ENCODE measurements around the gene PGAP6.
"Not testable (repeated sequence)": the region's sequence is repeated elsewhere in the genome, so short reads cannot be mapped to it uniquely, and the experiment has no call there.

Gene PGAP6, protein sequence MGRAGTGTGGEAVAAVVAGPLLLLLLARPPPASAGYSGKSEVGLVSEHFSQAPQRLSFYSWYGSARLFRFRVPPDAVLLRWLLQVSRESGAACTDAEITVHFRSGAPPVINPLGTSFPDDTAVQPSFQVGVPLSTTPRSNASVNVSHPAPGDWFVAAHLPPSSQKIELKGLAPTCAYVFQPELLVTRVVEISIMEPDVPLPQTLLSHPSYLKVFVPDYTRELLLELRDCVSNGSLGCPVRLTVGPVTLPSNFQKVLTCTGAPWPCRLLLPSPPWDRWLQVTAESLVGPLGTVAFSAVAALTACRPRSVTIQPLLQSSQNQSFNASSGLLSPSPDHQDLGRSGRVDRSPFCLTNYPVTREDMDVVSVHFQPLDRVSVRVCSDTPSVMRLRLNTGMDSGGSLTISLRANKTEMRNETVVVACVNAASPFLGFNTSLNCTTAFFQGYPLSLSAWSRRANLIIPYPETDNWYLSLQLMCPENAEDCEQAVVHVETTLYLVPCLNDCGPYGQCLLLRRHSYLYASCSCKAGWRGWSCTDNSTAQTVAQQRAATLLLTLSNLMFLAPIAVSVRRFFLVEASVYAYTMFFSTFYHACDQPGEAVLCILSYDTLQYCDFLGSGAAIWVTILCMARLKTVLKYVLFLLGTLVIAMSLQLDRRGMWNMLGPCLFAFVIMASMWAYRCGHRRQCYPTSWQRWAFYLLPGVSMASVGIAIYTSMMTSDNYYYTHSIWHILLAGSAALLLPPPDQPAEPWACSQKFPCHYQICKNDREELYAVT

DNA sequence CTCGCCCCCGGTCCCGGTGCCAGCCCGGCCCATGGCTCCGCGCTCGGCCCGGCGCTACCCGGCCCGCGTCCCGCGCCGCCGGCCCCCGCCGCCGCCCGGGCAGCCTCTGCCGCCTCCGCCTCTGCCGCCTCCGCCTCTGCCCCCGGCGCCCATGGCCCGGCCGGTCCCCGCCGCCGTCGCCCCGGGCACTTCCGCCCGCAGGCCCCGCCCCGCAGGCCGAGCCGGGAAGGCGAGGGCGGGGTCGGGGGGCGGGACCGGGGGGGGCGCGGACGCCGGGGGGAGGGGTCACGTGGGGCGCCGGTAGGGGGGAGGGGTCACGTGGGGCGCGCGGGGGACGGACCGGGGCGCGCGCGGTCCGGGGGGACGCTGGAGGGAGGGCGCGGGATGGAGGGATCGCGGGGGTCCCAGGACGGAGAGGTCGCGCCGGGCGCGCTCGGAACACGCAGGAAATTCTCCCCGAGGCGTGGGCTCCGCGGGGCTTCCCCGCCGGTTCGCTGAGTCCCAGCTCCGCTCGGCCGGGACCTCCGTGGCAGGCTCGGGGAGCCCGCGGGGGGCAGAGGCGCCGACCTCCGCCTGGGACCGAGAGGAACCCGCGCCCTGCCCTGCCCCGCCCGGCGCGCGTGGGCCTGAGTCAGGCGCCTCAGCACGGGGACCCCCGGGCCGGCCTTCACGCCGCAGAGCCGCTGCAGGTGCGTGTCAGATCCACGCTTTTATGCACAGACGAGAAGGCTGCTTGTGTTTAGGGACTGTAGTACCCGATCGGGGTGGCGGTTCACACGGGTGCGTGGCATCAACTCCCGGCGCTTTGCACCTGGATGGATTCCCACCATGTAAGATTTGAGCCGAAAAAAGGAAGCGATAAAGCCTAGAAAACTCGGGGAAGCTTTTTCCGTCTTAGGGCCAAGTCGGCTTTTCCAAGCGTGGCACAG, at the start of gene PGAP6:
Gene PGAP6 (minus strand): TSS at position 190 of the 929 bp plus-strand sequence. CDS start 157 bp downstream, at position 33.
- DNase-seq = peak; percentile 87

DNA sequence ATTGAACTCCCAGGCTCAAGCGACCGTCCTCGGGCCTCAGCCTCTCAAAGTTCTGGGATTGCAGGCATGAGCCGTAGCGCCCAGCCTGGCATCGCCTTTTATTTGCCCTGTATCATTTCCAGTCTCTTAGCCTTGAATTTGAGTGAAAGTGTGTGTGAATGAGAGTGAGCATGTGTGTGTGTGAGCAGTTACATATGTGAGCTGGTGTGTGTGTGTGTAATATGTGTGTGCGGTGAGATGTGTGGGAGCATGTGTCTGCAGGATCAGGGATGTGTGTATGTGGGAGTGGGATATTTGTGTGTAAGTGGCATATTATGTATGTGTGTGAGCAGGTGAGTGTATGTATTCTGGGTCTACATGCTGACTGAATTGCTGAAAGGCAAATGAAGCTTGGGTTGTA, 49.1 kb upstream of the PGAP6 start:
- no peak for DNase-seq

DNA sequence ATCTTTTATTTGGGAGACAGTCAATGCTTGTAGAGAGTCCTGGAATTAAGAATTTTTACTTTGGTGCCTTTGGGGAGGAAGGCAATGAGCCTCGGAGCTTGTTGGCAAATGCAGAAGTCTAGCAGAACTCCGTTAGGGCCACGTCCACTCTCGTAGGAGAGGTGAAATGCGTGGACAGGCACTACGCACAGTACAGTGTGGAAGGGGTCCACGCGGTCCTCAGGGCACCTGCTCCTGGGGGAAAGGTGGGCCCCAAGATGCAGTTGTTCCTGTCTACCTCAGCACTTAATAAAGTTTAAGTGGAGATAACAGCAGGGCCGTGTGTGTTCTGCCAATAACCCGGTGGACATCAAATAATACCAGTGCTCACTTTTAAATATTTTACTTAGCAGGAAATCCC, 45.5 kb upstream of the PGAP6 start:
- DNase-seq = no peak

DNA sequence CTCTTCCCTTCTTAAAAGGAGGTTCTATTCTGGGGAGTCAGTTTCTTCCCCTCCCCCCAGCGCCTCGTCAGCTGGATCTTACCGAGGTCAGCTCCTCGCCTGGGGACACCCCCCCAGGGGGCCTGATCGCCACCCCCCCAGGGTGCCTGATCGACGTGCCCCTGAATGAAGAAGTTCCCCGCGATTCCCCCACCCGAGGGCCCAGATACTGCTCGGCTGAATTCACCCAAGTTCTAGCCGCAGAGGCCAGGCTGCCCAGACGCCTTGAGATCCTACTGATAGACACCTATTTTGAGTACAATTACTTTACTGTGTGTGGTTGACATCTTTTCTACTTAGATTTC, 45.1 kb upstream of the PGAP6 start:
- no peak for DNase-seq

DNA sequence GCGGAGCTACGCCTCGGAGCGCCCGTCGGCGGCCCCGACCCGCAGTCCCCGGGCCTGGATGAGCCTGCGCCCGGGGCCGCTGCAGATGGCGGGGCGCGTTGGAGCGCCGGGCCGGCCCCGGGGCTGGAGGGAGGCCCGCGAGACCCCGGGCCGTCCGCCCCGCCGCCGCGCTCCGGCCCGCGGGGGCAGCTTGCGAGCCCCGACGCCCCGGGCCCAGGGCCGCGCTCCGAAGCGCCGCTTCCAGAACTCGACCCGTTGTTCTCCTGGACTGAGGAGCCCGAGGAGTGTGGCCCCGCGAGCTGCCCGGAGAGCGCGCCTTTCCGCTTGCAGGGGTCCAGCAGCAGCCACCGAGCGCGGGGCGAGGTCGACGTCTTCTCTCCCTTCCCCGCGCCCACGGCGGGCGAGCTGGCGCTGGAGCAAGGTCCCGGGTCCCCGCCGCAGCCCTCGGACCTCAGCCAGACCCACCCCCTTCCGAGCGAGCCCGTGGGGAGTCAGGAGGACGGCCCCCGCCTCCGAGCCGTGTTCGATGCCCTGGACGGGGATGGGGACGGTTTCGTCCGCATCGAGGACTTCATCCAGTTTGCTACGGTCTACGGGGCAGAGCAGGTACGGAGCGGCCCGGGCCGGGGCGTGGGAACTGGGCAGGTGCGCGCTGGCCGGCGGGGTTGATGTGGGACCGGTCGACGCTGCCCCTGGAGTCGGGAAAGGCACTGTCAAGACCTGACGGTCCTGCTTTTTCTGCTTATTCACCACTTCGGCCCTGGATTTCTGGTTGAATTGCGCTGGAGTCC, 44.5 kb upstream of the PGAP6 start:
- peak; percentile 33 for DNase-seq

DNA sequence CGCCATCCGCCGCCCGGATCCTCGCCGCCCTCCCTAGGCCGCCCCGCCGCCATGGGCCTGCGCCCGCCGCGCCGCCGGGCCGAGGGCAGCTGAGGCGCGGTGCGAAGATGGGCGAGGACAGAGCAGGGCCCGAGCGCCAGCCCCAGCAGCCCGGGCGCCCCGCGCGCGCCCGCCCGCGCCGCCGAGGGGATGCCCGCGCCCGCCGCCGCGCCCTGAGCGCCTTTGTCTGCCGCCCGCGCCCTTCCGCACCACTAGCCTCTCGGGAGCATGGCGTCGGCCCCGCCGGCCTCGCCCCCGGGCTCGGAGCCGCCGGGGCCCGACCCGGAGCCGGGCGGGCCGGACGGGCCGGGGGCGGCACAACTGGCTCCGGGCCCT, 43.9 kb upstream of the PGAP6 start:
- no peak for DNase-seq

DNA sequence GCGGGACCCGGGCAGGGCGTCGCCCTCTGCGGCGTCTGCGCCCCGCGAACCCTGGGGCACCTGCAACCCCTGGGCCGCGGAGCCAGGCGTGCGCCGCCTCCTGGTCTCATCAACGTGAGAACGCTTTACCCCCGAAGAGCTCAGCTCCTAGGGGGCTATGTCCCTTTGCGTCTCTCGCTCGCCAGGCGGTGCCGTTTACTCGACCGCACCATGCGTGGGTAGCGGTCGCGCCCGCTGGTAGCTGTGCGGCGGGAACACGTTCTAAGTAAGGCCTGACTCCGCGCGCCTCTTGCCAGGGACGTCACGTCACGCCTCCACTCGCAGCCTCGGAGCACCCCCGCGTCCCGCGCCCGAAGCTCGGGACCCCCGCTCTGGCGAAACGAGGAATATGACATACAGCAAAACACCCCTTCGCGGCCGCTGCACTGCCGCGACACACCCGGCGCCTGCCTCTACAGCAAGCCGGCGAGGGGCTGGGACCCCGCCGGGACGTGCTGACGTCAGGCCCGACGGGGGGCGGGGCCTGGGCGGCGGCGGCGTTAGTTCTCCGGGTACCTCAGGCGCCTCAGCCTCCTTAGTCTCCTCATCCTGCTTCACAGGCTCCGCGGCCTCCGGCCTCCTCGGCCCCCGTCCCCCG, 43.4 kb upstream of the PGAP6 start, which contains the start of gene RAB11FIP3:
Gene RAB11FIP3 (plus strand): TSS at position 568 of the 637 bp plus-strand sequence. CDS start 358 bp downstream, outside the sequence.
- DNase-seq = peak; percentile 91

DNA sequence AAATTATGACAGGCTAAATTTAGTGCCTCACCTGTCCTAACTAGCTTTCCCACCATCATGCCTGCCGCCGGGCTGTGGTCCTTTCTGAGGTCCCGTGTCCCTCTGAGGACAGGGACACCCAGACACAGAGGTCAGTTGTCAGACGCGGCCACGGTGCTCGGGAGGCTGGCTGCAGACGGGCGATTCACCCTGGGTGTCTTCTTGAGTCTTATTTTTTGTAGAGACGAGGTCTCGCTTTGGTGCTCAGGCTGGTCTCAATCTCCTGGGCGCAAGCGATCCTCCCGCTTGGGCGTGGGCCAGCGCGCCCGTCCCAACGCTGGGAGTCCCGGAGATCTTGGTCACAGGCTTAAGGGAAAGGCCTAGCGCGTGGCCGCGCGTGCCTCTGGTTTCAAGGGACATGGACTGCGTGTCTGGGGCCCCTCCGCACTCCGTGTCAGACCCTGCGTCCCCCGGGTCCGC, 42.9 kb upstream of the PGAP6 start:
- DNase-seq = peak; percentile 45

DNA sequence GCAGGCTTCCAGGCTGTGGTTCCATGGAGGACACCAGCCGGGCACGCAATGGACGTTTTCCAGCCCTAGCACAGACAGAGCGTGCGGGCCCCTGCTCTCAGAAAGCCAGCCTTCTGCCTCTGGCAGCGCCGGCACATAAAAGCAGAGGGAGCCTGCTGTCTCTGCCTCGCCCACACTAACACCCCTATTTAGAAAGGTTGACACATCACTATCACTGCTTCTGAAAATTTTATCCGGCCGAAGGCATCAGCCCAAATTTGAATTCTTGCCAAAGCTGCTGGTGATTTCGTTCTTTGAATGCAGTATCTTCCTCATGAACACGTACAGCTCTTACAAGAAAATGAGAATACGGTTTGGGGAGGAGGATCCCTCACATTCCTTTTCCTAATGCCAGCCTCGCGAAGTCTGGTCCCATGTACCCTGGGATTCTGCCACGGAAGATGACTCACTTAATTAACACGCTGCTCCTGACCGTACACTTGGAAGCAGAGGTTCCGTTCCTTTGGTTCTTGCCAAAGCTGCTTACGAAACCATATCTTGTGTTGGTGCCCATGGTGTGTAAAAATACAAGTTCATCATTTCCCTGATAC, 42.4 kb upstream of the PGAP6 start:
- no peak for DNase-seq

DNA sequence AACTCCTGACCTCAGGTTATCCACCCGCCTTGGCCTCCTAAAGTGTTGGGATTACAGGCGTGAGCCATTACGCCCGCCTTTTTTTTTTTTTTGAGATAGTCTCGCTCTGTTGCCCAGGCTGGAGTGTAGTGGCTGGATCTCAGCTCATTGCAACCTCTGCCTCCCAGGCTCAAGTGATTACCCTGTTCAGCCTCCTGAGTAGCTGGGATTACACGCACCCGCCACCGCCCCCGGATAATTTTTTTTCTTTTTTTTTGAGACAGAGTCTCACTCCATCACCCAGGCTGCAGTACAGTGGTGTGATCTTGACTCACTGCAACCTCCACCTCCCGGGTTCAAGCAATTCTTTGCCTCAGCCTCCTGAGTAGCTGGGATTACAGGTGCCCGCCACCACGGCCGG, 40.4 kb upstream of the PGAP6 start:
- not testable (repeated sequence) for DNase-seq

DNA sequence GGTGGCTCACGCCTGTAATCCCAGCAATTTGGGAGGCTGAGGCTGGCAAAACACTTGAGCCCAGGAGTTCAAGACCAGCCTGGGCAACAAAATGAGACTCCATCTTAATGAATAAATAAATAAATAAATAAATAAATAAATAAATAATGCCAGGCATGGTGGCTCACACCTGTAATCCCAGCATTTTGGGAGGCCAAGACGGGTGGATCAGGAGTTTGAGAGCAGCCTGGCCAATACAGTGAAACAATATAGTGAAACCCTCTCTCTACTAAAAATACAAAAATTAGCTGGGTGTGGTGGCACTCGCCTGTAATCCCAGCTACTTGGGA, 33.4 kb upstream of the PGAP6 start:
- DNase-seq = not testable (repeated sequence)

DNA sequence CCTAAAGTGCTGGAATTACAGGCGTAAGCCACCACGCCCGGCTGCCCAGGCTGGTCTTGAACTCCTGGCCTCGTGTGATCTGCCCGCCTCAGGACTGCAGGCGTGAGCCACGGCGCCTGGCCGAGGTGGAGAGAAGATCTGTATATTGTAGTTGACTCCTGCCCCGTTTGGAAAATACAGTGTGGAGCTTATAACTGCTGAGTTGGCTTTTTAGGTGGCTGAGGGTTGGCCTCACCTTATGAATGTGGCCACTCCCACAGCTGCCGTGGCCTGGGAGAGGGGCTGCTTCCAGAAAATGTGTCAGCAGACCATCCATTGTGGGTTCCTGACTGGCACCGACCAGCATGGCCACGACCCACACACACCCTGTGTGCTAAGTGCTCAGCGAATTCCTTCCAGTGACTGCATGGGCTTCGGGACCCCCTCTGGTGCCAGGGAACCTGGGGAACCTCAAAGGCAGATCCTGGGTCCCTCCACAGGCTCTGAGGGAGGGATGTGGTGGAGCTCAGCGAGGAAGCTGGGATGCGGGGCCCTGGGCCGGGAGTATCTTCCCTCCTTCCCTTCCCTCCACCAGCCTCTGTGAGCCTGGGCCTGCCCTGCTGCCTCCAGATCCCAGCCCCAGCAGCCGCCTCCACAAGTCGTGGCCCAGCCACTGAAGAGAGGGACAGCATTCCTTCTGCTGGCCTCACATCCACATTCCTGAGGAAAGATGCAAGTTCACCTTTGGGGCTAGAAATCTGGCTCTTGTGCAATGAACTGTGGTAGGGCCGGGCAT, 32.8 kb upstream of the PGAP6 start:
- no peak for DNase-seq

DNA sequence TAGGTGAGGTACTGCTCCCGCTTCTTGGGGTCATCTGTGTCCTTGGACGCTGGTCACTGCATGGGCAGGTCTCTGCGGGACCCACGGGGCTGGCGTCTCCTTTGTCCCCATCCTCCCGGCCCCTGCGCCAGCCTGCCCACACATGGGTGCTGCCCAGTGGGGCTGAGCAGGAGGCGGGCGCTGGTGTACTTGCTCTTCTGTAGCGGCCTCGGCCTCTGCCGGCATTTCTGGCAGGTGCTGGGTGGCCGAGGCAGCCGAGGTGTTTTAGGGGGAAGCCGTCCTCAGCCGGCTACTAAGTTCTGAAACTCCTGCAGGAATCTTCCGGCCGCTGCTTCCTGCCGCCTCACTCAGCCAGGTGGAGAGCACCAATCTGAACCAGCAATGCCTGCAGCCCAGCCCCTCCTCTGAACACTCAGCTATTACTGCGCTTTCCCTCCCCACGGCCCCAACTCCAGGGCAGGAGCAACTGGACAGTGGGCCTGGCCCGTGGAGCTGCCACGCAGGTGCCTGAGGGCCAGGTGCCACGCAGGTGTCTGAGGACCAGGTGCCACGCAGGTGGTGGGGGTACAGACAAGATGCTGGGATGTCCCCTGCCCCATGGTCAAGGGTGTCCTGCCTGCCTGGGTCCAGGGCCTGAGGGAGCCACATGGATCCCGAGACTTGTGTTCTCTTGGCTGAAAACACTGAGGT, 29.9 kb upstream of the PGAP6 start:
- no peak for DNase-seq

DNA sequence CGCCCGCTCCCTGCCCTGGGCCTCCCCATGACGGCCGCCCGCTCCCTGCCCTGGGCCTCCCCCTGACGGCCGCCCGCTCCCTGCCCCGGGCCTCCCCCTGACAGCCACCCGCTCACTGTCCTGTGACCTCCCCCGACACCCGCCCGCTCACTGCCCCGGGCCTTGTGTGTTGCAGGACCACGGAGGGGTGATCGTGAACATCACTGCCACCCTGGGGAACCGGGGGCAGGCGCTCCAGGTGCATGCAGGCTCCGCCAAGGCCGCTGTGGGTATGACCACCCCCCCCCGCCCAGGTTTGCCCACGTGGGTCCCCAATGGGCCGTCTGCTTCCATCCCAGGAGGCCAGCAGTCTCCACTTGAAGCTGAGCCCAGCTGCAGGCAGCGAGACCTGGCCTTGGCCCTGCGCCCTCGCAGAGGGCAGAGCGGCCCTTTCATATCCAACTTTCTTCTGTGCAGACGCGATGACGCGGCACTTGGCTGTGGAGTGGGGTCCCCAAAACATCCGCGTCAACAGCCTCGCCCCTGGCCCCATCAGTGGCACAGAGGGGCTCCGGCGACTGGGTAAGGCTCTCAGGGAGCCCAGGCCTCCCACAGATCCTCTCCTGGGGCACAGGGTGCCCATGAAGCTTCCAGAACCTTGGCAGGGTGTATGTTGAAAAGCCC, 28.9 kb upstream of the PGAP6 start:
- DNase-seq = no peak

DNA sequence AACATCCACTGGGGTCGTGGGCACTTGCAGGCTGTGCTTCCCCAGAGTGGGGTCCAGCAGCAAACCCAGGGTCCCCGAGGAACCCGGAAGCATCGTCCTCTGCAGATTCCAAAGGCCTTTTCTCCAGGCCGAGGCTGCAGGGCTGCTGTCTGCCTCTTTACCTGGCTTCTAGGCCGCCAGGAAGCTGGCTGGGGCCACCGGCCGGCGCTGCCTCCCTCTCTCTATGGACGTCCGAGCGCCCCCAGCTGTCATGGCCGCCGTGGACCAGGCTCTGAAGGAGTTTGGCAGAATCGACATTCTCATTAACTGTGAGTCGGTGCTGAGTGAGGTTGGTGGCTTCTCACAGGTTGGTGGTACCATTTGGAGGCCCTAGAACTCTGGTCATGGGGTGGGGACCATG, 25.5 kb upstream of the PGAP6 start:
- DNase-seq = no peak

DNA sequence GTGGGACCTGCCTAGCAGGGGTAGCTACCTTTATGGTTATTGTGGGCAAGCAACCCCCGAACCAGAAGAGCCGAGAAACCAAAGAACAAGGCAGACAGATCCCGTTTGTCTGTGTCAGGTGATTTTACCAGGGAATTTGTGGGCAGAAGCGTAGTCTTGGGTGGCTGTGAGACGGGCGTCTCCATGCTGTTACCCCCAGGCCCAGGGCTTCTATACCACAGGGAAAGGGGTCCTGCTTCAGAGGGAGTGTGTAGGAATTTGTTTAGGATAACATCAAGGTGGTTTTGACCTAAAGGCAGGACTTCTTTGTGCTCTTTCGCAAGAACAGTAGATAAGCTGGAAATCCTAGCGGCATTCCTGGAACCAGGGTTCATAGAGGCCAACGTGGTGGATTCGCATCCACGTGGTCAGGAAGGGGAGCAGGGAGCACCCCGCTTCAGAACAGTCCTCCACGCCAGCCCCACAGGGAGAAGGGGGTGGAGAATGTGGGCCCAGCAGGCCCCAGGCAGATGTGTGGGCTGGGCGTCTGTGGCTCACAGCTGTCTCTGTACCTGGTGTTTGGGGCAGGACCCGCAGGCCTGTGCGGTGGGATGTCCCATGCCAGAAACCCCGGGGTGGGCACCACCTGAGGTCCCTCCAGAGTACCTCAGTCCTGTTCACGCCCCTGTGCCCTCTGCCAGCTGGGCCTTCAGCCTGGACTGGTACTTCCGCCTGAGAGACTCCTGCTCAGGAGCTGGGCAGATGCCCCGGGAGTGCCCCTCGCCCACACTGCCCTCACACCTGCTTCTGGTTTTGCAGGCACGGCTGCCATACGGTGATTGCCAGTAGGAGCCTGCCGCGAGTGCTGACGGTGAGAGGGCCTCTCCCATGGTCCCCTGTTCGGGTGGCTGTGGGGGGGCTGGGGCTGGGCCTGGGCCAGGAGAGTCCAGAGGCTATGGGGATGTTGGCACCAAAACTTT, 24.0 kb upstream of the PGAP6 start:
- no peak for DNase-seq

DNA sequence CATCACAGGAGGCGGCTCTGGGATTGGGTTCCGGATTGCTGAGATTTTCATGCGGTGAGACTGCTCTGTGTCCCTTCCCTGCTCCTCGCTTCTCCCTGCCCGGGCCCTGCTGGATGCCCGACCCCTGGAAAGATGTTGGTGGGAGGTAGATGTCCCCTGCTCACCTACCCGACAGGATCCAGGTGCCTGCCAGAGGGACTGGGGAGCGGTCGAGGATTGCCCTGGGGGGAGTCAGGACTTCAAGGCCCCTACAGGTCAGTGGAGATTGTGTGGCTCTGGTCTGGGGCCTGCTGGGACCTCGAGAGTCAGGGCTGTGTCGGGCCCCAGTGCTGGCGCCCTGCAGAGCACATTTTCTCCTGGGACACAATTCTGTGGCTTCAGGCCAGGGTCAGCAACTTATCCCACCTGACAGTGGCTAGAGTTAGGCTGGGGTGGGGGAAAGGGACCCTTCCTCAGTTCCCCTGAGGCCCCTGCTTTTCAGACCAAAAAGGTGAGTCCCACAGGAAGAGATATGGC, 23.3 kb upstream of the PGAP6 start:
- no peak for DNase-seq
